GM23338 (cell line): ENCODE results near the gene CLCN4. TPM values are rescaled to one million over a fixed set of nuclear protein-coding genes. Genes with fewer than 3 reads are reported as not detected.

Experiments
- ATAC-seq: fragments of 200-7000 bp; cut with Tn5 transposase; 3 replicates; pipeline ENCODE4 v1.9.1; 2020
- DNase-seq: peaks from one replicate; pipeline ENCODE4 v3.0.0-alpha.2; 2015; ENCODE audit warnings: low spot score
- H2AFZ ChIP-seq: fragments of 200-600 bp; sonication (generic); 2 replicates; pipeline ENCODE4 v1.8.0; 2016; ENCODE audit warnings: antibody characterized with exemption, mild to moderate bottlenecking, moderate library complexity
- H3F3A ChIP-seq: fragments of 200-600 bp; sonication (generic); replicated peaks from 2 replicates; pipeline ENCODE4 v1.8.0; 2017; ENCODE audit warnings: antibody characterized with exemption, mixed run types, low read depth
- H3K27ac ChIP-seq: fragments of 200-600 bp; sonication (generic); 2 replicates; pipeline ENCODE4 v1.6.1; 2016; ENCODE audit warnings: low read depth
- H3K27me3 ChIP-seq: fragments of 200-600 bp; sonication (generic); 2 replicates; pipeline ENCODE4 v1.8.0; 2016; ENCODE audit warnings: mild to moderate bottlenecking, mixed run types, moderate library complexity; ENCODE audit not compliant: insufficient read depth
- H3K36me3 ChIP-seq: fragments of 200-600 bp; sonication (generic); 2 replicates; pipeline ENCODE4 v1.8.0; 2016; ENCODE audit warnings: mild to moderate bottlenecking; ENCODE audit not compliant: insufficient read depth
- H3K4me1 ChIP-seq: fragments of 200-600 bp; sonication (generic); 2 replicates; pipeline ENCODE4 v1.8.0; 2016; ENCODE audit warnings: mild to moderate bottlenecking, moderate library complexity; ENCODE audit not compliant: insufficient read depth
- H3K4me2 ChIP-seq: fragments of 200-600 bp; sonication (generic); 2 replicates; pipeline ENCODE4 v1.7.1; 2017; ENCODE audit warnings: mixed run types
- H3K4me3 ChIP-seq: fragments of 200-600 bp; sonication (generic); 2 replicates; pipeline ENCODE4 v1.6.1; 2016; ENCODE audit warnings: mixed run types
- H3K79me2 ChIP-seq: fragments of 200-600 bp; sonication (generic); replicated peaks from 2 replicates; pipeline ENCODE4 v1.8.0; 2017; ENCODE audit warnings: mild to moderate bottlenecking; ENCODE audit not compliant: insufficient read depth
- H3K9me2 ChIP-seq: fragments of 200-600 bp; sonication (generic); 2 replicates; pipeline ENCODE4 v1.8.0; 2017; ENCODE audit not compliant: insufficient read depth
- H4K20me1 ChIP-seq: fragments of 200-600 bp; sonication (generic); replicated peaks from 2 replicates; pipeline ENCODE4 v1.8.0; 2017; ENCODE audit warnings: mild to moderate bottlenecking; ENCODE audit not compliant: insufficient read depth
- H3K27ac Mint-ChIP-seq: 2 replicates; pipeline ENCODE4 v1.8.0; 2020; ENCODE audit warnings: inconsistent platforms, mild to moderate bottlenecking, moderate library complexity, mixed read lengths
- H3K27me3 Mint-ChIP-seq: 3 replicates; pipeline ENCODE4 v1.8.0; 2022; ENCODE audit warnings: low read depth, mild to moderate bottlenecking, moderate library complexity, mixed read lengths, inconsistent platforms; ENCODE audit not compliant: insufficient read depth, poor library complexity
- H3K36me3 Mint-ChIP-seq: 3 replicates; pipeline ENCODE4 v1.8.0; 2021; ENCODE audit warnings: low read depth, mild to moderate bottlenecking, inconsistent platforms, moderate library complexity, mixed read lengths
- H3K4me1 Mint-ChIP-seq: 3 replicates; pipeline ENCODE4 v1.8.0; 2020; ENCODE audit warnings: mild to moderate bottlenecking, inconsistent platforms, mixed read lengths
- H3K4me3 Mint-ChIP-seq: 3 replicates; pipeline ENCODE4 v1.8.0; 2021; ENCODE audit warnings: moderate library complexity, mild to moderate bottlenecking, inconsistent platforms, mixed read lengths
- H3K9me3 Mint-ChIP-seq: 3 replicates; pipeline ENCODE4 v1.8.0; 2020; ENCODE audit warnings: moderate library complexity, mild to moderate bottlenecking, inconsistent platforms, mixed read lengths
- CREB1 ChIP-seq: fragments of 250-450 bp; sonication (Bioruptor Pico); IDR thresholded peaks from 2 replicates; pipeline ENCODE4 v1.5.0; 2020; ENCODE audit warnings: low read depth, mild to moderate bottlenecking, moderate library complexity
- CTCF ChIP-seq, 2 experiments: fragments of 200-600 bp in 1 of 2; sonication (generic) in 1 of 2; conservative IDR thresholded peaks; 2 replicates each; pipeline versions ENCODE4 v1.5.1 to v1.6.1; 2016 to 2017; ENCODE audit warnings: antibody characterized with exemption in 2 of 2, low read depth in 2 of 2, mild to moderate bottlenecking in 2 of 2, moderate library complexity in 1 of 2
- ETS1 ChIP-seq: IDR thresholded peaks from 2 replicates; pipeline ENCODE4 v1.6.1; 2016; ENCODE audit warnings: antibody characterized with exemption
- EZH2 ChIP-seq: fragments of 200-600 bp; sonication (generic); IDR thresholded peaks from one replicate; pipeline ENCODE4 v1.8.0; 2017; ENCODE audit warnings: antibody characterized with exemption, mild to moderate bottlenecking, low read depth; ENCODE audit not compliant: unreplicated experiment
- EZH2phosphoT487 ChIP-seq: fragments of 200-600 bp; sonication (generic); IDR thresholded peaks from one replicate; pipeline ENCODE4 v1.8.1; 2018; ENCODE audit warnings: antibody characterized with exemption; ENCODE audit not compliant: unreplicated experiment
- JUNB ChIP-seq: IDR thresholded peaks from one replicate; pipeline ENCODE4 v1.6.1; 2016; ENCODE audit warnings: antibody characterized with exemption; ENCODE audit not compliant: unreplicated experiment
- NANOG ChIP-seq: IDR thresholded peaks from 2 replicates; pipeline ENCODE4 v1.6.1; 2016; ENCODE audit warnings: antibody characterized with exemption, borderline replicate concordance
- POLR2AphosphoS5 ChIP-seq: IDR thresholded peaks from 2 replicates; pipeline ENCODE4 v1.6.1; 2016; ENCODE audit warnings: antibody characterized with exemption, low read depth
- REST ChIP-seq: IDR thresholded peaks from one replicate; pipeline ENCODE4 v1.6.1; 2018; ENCODE audit warnings: antibody characterized with exemption; ENCODE audit not compliant: unreplicated experiment
- ZNF114 ChIP-seq: fragments of 250-450 bp; sonication (Bioruptor Pico); IDR thresholded peaks from 2 replicates; pipeline ENCODE4 v1.5.0; 2020; ENCODE audit warnings: mild to moderate bottlenecking, moderate library complexity
- ZNF331 ChIP-seq: fragments of 250-450 bp; sonication (Bioruptor Pico); IDR thresholded peaks from 2 replicates; pipeline ENCODE4 v1.5.0; 2020; ENCODE audit warnings: low read depth, mild to moderate bottlenecking, moderate library complexity
- ZNF462 ChIP-seq: fragments of 250-450 bp; sonication (Bioruptor Pico); IDR thresholded peaks from 2 replicates; pipeline ENCODE4 v1.5.0; 2020; ENCODE audit warnings: mild to moderate bottlenecking, moderate library complexity
- polyA plus RNA-seq: library from polyadenylated mRNA; unstranded; fragments of >200 nt; fragmentation: Nextera tagmentation; extraction: Ambion mirVana; gene quantifications from 2 replicates; pipeline ENCODE4 v1.2.1, GENCODE V29; 2016
- total RNA-seq: library from RNA; depleted of rRNA; stranded (reverse); fragments of >200 nt; shearing (Covaris generic); gene quantifications from 2 replicates; pipeline ENCODE4 v1.2.3, GENCODE V29; 2014

The CLCN4 gene
- total and polyA plus RNA-seq, 2 experiments from 2014 or later: 1.2 to 4.9 TPM

GRCh38 chrX:10111364-10112148, 45.2 kb upstream of the CLCN4 start:
- H3K4me3 ChIP-seq: no peak overlapping the region
- no peaks in the 10 kb centered on the region for H3K79me2 ChIP-seq
- no peak overlapping the region for H2AFZ ChIP-seq
- no peak overlapping the region for H3K4me2 ChIP-seq
- Mint-ChIP-seq H3K27me3 (peaks cover 3% of the 10 kb centered on the region), H3K4me1 (peaks cover 9% of the 10 kb centered on the region; the same call in 2 of the 3 replicates), H3K4me3 (no peak overlapping the region), H3K9me3 (0 out of 3 replicates have a peak, but pooled peaks cover 2% of the 10 kb centered on the region), H3K36me3 (peaks cover 22% of the 10 kb centered on the region), H3K27ac (no peak overlapping the region)
- ATAC-seq: no peak
- DNase-seq: no peak
- no peaks in the 10 kb centered on the region for H3F3A ChIP-seq
- no peak for TF ChIP-seq EZH2phosphoT487
- TF ChIP-seq ETS1: no peak
- no peak for TF ChIP-seq ZNF462
- TF ChIP-seq NANOG: no peak
- no peak for TF ChIP-seq ZNF114 (CRISPR knock-in tag)
- no peak for TF ChIP-seq ZNF331 (CRISPR knock-in tag)
- no peak for TF ChIP-seq POLR2AphosphoS5
- no peak for TF ChIP-seq CREB1 (CRISPR knock-in tag)
- TF ChIP-seq CTCF (conservative IDR thresholded peaks at IDR 0.05; ENCODE audit: low read depth in 2 of 2): no peak
- no peak for TF ChIP-seq EZH2
- TF ChIP-seq REST: no peak
- no peak for TF ChIP-seq JUNB
- no peaks in the 10 kb centered on the region for H4K20me1 ChIP-seq
- H3K27me3 ChIP-seq: no peaks in the 10 kb centered on the region
- no peaks in the 10 kb centered on the region; the same call in 1 of the 2 replicates for H3K36me3 ChIP-seq
- no peaks in the 10 kb centered on the region for H3K9me2 ChIP-seq
- H3K4me1 ChIP-seq: no peaks in the 10 kb centered on the region
- no peak overlapping the region for H3K27ac ChIP-seq
